Glutamatergic neuron (in vitro differentiated cells): ENCODE results near the gene CDK3. TPM values are rescaled to one million over a fixed set of nuclear protein-coding genes. Genes with fewer than 3 reads are reported as not detected.

Source experiments
- DNase-seq: peaks from one replicate; pipeline ENCODE4 v3.0.0; 2022
- H3K27ac Mint-ChIP-seq: one replicate; pipeline ENCODE4 v1.8.0; 2020; ENCODE audit warnings: mild to moderate bottlenecking, mixed read lengths, inconsistent platforms; ENCODE audit not compliant: unreplicated experiment
- H3K27me3 Mint-ChIP-seq: one replicate; pipeline ENCODE4 v1.8.0; 2020; ENCODE audit warnings: mild to moderate bottlenecking, moderate library complexity, mixed read lengths, inconsistent platforms; ENCODE audit not compliant: unreplicated experiment
- H3K36me3 Mint-ChIP-seq: one replicate; pipeline ENCODE4 v1.8.0; 2020; ENCODE audit warnings: mild to moderate bottlenecking, mixed read lengths, inconsistent platforms; ENCODE audit not compliant: unreplicated experiment
- H3K4me1 Mint-ChIP-seq: one replicate; pipeline ENCODE4 v1.8.0; 2020; ENCODE audit warnings: mild to moderate bottlenecking, low read depth, mixed read lengths, inconsistent platforms; ENCODE audit not compliant: unreplicated experiment
- H3K4me3 Mint-ChIP-seq: one replicate; pipeline ENCODE4 v1.8.0; 2020; ENCODE audit warnings: mild to moderate bottlenecking, mixed read lengths, inconsistent platforms; ENCODE audit not compliant: unreplicated experiment
- H3K9me3 Mint-ChIP-seq: one replicate; pipeline ENCODE4 v1.8.0; 2020; ENCODE audit warnings: mild to moderate bottlenecking, moderate library complexity, mixed read lengths, inconsistent platforms; ENCODE audit not compliant: unreplicated experiment
- total RNA-seq: library from RNA; stranded (reverse); fragmentation: NEBNext Ultra II Directional; extraction: Animal tissue kit (Norgen Biotek cat#: 25700); gene quantifications from one replicate; pipeline ENCODE4 v1.2.1, GENCODE V29; 2021; ENCODE audit not compliant: unreplicated experiment
- TF ChIP-seq, protein P1 (sequence below): fragments of 200-600 bp; sonication (generic); IDR thresholded peaks from one replicate; pipeline ENCODE4 v1.5.0; 2021; ENCODE audit not compliant: partially characterized antibody, unreplicated experiment

CDK3 gene
- total RNA-seq, 1 donor from 2014 or later = 7.1 TPM

GRCh38 chr17:75981019-75981615, 19.5 kb upstream of the CDK3 start:
- Mint-ChIP-seq H3K4me3 (peak overlapping the region; percentile 81), H3K27ac (peak overlapping the region; percentile 82), H3K9me3 (peaks cover 5% of the 10 kb centered on the region), H3K36me3 (no peaks in the 10 kb centered on the region), H3K4me1 (peaks cover 13% of the 10 kb centered on the region), H3K27me3 (no peaks in the 10 kb centered on the region)
- no peak for DNase-seq
- TF ChIP-seq, protein P1, sequence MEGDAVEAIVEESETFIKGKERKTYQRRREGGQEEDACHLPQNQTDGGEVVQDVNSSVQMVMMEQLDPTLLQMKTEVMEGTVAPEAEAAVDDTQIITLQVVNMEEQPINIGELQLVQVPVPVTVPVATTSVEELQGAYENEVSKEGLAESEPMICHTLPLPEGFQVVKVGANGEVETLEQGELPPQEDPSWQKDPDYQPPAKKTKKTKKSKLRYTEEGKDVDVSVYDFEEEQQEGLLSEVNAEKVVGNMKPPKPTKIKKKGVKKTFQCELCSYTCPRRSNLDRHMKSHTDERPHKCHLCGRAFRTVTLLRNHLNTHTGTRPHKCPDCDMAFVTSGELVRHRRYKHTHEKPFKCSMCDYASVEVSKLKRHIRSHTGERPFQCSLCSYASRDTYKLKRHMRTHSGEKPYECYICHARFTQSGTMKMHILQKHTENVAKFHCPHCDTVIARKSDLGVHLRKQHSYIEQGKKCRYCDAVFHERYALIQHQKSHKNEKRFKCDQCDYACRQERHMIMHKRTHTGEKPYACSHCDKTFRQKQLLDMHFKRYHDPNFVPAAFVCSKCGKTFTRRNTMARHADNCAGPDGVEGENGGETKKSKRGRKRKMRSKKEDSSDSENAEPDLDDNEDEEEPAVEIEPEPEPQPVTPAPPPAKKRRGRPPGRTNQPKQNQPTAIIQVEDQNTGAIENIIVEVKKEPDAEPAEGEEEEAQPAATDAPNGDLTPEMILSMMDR = no peak

DNA sequence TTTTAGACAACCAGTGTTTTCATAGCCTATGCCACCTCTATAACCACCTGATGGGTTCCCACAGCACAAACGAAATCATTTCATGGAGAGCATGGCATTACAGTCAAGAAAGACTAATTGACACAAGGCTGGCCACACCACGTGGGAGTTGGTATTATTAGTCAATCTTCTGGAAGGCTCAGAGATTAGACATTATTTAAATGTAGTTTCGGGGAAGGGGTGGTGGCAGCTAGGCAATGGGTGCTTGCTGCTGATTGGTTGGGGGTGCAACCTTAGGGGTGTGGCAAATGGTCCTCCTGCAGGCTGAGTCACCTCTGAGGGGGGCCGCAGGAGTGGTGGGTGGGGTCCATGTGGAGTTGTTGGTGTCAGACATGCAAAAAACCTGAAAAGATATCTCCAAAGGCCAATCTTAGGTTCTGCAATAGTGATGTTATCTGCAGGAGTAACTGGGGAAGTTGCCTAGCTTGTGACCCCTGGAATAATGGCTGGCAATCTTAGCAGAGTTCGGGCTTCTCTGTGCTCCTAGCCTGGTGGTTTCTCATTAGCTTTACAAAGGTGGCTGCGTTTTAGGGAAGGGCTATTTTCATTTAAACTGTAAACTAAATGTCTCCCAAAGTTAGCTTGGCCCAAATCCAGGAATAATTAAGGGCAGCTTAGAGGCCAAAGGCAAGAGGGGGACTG, 17.0 kb upstream of the CDK3 start:
- no peaks in the 10 kb centered on the region for H3K36me3 Mint-ChIP-seq
- peaks cover 1% of the 10 kb centered on the region for H3K4me1 Mint-ChIP-seq
- no peaks in the 10 kb centered on the region for H3K27me3 Mint-ChIP-seq
- peaks cover 3% of the 10 kb centered on the region for H3K9me3 Mint-ChIP-seq
- H3K4me3 Mint-ChIP-seq = no peak overlapping the region
- TF ChIP-seq, protein P1 = no peak
- DNase-seq = no peak
- no peak overlapping the region for H3K27ac Mint-ChIP-seq

DNA sequence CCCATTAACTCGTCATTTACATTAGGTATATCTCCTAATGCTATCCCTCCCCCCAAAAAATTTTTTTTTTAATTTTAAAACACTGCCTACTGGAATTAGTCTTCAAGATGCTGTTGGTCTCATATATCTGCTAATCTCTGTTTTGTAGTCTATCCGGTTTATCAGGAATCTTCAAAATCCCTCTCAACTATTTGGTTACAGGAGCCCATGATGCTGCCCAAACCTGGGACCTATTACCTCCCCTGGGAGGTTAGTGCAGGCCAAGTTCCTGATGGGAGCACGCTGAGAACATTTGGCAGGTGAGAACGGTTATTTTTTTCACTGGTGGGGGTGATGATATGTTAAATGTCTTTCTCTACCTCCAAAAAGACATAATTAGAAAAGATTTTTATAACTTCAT, 14.7 kb upstream of the CDK3 start:
- H3K4me3 Mint-ChIP-seq = no peak overlapping the region
- TF ChIP-seq, protein P1 = no peak
- DNase-seq = no peak
- H3K27ac Mint-ChIP-seq = no peak overlapping the region
- H3K36me3 Mint-ChIP-seq = no peaks in the 10 kb centered on the region
- no peaks in the 10 kb centered on the region for H3K4me1 Mint-ChIP-seq
- H3K9me3 Mint-ChIP-seq = no peaks in the 10 kb centered on the region
- no peaks in the 10 kb centered on the region for H3K27me3 Mint-ChIP-seq

DNA sequence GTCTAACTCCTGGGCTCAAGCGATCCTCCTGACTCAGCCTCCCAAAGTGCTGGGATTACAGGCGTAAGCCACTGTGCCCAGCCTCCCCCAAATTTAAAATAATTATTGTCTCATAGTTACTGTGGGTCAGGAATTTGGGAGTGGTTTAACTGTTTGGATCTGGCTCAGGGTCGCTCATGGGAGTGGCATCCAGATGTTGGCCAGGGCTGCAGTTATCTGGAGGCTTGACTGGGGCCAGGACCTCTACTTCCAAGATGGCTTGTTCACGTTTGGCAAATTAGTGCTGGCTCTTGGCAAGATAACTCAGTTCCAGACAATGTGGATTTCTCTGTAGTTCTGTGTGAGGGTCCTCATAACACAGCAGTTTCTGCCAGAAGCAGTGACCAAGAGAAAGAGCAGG, 13.6 kb upstream of the CDK3 start:
- DNase-seq = no peak
- Mint-ChIP-seq H3K27ac (no peak overlapping the region), H3K36me3 (no peaks in the 10 kb centered on the region), H3K4me3 (no peak overlapping the region), H3K27me3 (no peaks in the 10 kb centered on the region), H3K4me1 (no peaks in the 10 kb centered on the region), H3K9me3 (no peaks in the 10 kb centered on the region)
- TF ChIP-seq, protein P1 = no peak

DNA sequence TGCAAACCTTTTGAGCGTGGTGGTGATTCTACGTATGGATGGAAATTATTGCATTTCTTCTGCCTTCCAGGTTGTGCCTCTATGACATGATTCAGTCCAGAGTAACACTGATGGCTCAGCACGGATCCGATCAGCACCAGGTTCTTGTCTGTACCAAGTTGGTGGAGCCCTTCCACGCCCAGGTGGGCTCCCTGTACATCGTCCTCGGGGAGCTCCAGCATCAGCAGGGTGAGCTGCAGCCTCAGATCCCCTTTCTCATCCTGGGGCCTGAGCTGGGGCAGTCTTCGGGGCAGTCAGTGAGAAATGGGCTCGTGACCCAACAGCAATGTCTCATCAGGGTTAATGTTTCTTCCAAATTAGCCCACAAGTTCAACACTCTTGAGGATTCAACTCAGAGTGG, 9.3 kb upstream of the CDK3 start:
- Mint-ChIP-seq H3K4me3 (no peak overlapping the region), H3K27ac (no peak overlapping the region), H3K27me3 (no peaks in the 10 kb centered on the region), H3K4me1 (no peaks in the 10 kb centered on the region), H3K9me3 (peaks cover under 1% of the 10 kb centered on the region), H3K36me3 (no peaks in the 10 kb centered on the region)
- TF ChIP-seq, protein P1 = no peak
- DNase-seq = no peak
